T-helper 1 cell treated with Interleukin-12 subunit alpha and Interleukin-12 subunit beta and Interleukin-4 antibody, amounts not matched to agents 30 ng/mL and 1 ng/mL, for 36 hours (primary cell): ENCODE data around the gene RTN4RL1. TPM values are rescaled to one million over a fixed set of nuclear protein-coding genes. Genes with fewer than 3 reads are reported as not detected.

Experiments used
- intact Hi-C: fragments of 100-400 bp; cut with micrococcal nuclease; formaldehyde crosslinking; loops from one replicate; pipeline ENCODE4 v1.15.1; 2024
- total RNA-seq: library from RNA; stranded (reverse); gene quantifications from 2 replicates; pipeline ENCODE4 v1.2.3, GENCODE V29; 2022

The RTN4RL1 gene
- total RNA-seq, 1 donor from 2014 or later = 1.5 TPM

- intact Hi-C loops = no loop called here
Observed at GRCh38 chr17:1958134-1958881, 66.8 kb downstream of the RTN4RL1 start.

DNA sequence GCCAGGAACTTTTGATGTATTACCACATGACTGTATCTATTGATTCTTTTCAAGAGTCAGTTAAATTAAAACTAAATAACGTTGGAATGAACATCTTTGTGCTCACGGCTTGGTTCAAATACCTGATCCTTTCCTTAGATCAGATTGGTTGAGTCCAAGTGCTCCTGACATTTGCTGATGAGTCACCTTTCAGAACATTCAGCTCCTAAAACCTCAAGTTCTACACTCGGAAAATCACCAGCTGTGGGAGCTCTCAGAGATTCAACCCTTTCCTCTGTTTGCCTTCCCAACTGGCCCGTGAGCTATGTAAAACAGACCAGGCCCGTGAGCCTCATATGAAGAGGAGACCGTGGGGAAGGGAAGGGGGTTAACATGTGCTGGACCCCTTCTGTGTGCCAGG is 68.1 kb downstream of the RTN4RL1 start:
- intact Hi-C loops = no loop called here

GRCh38 chr17:1956134-1956533 is 69.0 kb downstream of the RTN4RL1 start:
- intact Hi-C loops = no loop called here

GRCh38 chr17:1953831-1954230 is 71.3 kb downstream of the RTN4RL1 start:
- intact Hi-C loops = no loop called here

- intact Hi-C loops = no loop called here
Observed at GRCh38 chr17:1951920-1952319, 73.2 kb downstream of the RTN4RL1 start.

GRCh38 chr17:1949754-1950153 is 75.4 kb downstream of the RTN4RL1 start:
- intact Hi-C loops = no loop called here

- intact Hi-C loops = no loop called here
Observed at GRCh38 chr17:1948517-1948825, 76.7 kb downstream of the RTN4RL1 start.

GRCh38 chr17:1947743-1948516 is 77.2 kb downstream of the RTN4RL1 start:
- intact Hi-C loops = no loop called here

DNA sequence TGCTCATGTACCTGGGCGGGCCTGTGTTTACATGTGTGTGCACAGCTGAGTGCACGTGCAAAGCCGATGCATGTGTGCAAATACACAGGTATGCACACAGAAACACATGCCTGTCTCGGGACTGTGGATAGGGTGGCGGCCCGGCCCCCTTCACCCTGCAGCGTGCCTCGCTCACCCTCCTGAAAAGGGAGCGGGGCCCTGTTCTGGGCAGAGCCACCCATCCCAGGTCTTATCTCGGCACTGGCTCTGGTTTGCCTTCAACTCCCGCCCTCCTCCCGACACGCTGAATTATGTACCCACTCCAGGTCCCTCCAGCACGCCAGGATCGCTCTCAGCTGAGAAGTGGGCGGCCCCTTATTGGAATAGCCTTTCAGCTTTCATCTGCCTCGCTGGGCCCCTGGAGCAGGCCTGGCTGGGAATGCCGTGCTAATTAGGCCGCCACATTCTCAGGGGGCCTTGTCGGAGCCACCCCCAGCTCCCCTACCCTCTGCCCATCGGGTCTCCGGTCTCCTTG is 77.8 kb downstream of the RTN4RL1 start:
- intact Hi-C loops = no loop called here

GRCh38 chr17:1946021-1946932 is 78.9 kb downstream of the RTN4RL1 start:
- intact Hi-C loops = no loop called here

GRCh38 chr17:1945621-1946020 is 79.5 kb downstream of the RTN4RL1 start:
- intact Hi-C loops = no loop called here

DNA sequence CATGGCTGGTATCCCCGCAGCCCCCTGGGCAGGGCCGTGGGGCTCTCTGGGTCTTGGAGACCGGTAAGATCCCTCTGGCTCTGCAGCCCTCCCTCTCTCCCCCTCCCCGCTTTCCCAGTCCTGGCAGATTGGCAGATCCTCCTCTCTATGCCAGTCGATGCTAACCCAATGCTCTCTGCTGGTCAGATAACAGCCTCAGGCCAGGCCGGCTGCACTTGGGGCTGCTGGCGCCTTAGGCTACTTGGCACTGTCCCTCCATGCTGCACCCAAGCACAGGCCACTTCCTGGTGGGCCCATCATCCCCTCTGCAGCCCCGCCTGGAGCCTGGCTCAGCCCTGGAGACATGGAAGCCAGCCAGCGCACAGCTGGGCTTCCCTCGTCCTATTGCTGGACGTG is 81.7 kb downstream of the RTN4RL1 start:
- intact Hi-C loops = no loop called here

GRCh38 chr17:1942666-1943435 is 82.3 kb downstream of the RTN4RL1 start:
- intact Hi-C loops = no loop called here

GRCh38 chr17:1942066-1942365 is 83.1 kb downstream of the RTN4RL1 start:
- intact Hi-C loops = no loop called here

DNA sequence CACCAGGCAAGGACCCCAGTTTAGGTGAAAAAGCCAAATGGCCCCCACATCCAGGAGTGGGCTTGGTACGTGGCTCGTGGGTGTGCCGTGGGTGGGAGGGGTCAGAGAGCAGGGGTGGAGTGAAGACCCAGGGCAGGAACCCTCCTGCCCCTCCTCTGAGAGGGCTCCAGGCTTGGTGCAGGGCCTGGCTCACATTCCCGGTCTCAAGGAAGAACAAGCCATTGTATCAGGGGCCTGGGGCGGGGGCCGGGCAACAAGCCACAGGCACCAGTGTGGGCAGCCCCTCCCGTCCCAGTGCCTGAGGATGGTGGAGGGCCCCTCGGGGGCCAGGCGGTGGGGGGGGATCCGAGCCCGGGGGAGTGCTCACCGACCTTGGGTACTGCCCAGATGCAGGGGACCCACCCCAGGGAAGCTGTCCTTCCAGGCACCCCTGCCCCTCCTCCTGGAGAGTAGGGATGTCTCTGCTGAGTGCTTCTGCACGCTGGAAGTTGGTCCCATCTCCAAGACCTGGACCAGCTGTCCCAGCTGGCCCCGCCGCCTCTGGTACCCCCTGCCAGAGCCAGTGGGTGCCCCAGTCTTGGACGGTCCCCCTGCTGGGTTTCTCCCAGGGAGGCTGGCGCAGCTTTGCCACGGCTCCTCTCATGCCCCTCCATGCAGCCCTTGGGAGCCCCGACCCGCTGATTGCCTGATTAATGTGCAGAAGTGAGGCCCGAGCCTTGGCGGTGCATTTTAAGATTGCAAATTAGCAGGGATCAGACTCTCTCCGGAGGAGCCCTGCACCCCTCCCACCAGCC is 83.7 kb downstream of the RTN4RL1 start:
- intact Hi-C loops = no loop called here

GRCh38 chr17:1940810-1941185 is 84.3 kb downstream of the RTN4RL1 start:
- intact Hi-C loops = no loop called here

GRCh38 chr17:1939981-1940809 is 84.9 kb downstream of the RTN4RL1 start:
- intact Hi-C loops = no loop called here

DNA sequence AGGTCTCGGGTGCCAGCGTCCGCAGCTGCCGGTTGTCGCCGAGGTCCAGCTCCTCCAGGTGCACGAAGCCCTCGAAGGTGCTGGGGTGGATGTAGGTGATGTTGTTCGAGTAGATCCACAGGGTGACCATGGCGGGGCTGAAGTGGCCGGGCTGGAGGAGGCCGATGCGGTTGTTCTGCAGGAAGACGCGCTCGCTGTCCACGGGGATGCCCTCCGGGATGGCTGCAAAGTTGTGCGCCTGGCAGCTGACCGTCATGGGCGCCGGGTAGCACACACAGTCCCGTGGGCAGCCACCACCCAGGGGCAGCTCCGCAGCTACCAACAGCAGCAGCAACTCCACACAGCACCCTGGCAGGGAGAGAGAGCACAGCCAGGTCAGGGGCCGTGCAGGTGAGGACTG is 87.7 kb downstream of the RTN4RL1 start:
- intact Hi-C loops = no loop called here

GRCh38 chr17:1936766-1937165 is 88.4 kb downstream of the RTN4RL1 start:
- intact Hi-C loops = no loop called here

- intact Hi-C loops = no loop called here
Observed at GRCh38 chr17:1934901-1935300, 90.2 kb downstream of the RTN4RL1 start.
